ENCODE results near the gene MALAT1. TPM values are rescaled to one million over a fixed set of nuclear protein-coding genes. Genes with fewer than 3 reads are reported as not detected.

MALAT1 gene
- total and polyA plus RNA-seq, 2 of the 13 experiments (the other 11 are each of a cell fraction or from before 2014, with no cell fraction given), result 143 to 1,237 TPM

GRCh38 chr11:65498727-65498976 lies 193 bp upstream of the MALAT1 start (continued):
- TF ChIP-seq GMEB1 (CRISPR knock-in tag; IDR thresholded peaks at IDR 0.05; ENCODE audit: borderline replicate concordance) (no peak), ISX (CRISPR knock-in tag; conservative IDR thresholded peaks at IDR 0.05) (peak; percentile 85), ZNF7 (CRISPR knock-in tag; IDR thresholded peaks at IDR 0.05) (no peak), HDAC1 (CRISPR knock-in tag; IDR thresholded peaks at IDR 0.05) (peak; percentile 71), TFAP4 (IDR thresholded peaks at IDR 0.05; ENCODE audit: borderline replicate concordance, low read depth) (no peak), ZKSCAN1 (IDR thresholded peaks at IDR 0.05; ENCODE audit: low read length) (peak; percentile 2; the same call in 1 of the 2 replicates), KDM5A (IDR thresholded peaks at IDR 0.05; ENCODE audit: borderline replicate concordance, low read length) (0 out of 2 replicates have a peak, but pooled peaks have one; percentile 10), HOXA5 (CRISPR knock-in tag; IDR thresholded peaks at IDR 0.05) (0 out of 2 replicates have a peak, but pooled peaks have one; percentile 62), CREB1 (IDR thresholded peaks at IDR 0.05) (0 out of 2 replicates have a peak, but pooled peaks have one; percentile 64), CREB1 (CRISPR knock-in tag; IDR thresholded peaks at IDR 0.05) (no peak; the same call in 1 of the 2 replicates), CHD4 (IDR thresholded peaks at IDR 0.05; ENCODE audit: borderline replicate concordance, low read length) (0 out of 2 replicates have a peak, but pooled peaks have one; percentile 31), ZNF816 (CRISPR knock-in tag; IDR thresholded peaks at IDR 0.05; ENCODE audit: borderline replicate concordance) (0 out of 2 replicates have a peak, but pooled peaks have one; percentile 73), FOXJ3 (CRISPR knock-in tag; IDR thresholded peaks at IDR 0.05; ENCODE audit: borderline replicate concordance) (peak; percentile 61), NKX3-1 (CRISPR knock-in tag; IDR thresholded peaks at IDR 0.05) (peak; percentile 62; the same call in 1 of the 2 replicates), SKI (IDR thresholded peaks at IDR 0.05; ENCODE audit: partially characterized antibody) (peak; percentile 45), CBX1 (IDR thresholded peaks at IDR 0.05; ENCODE audit: low read depth) (no peak), EP300 (IDR thresholded peaks at IDR 0.05; ENCODE audit: low read depth in 2 of 2, low read length in 2 of 2) (peak in 1 of 2 experiments; percentile 47; a peak in 1 of 4 replicates), EP300 (CRISPR knock-in tag; IDR thresholded peaks at IDR 0.05; ENCODE audit: borderline replicate concordance) (no peak), ZNF629 (CRISPR knock-in tag; conservative IDR thresholded peaks at IDR 0.05) (0 out of 2 replicates have a peak, but pooled peaks have one; percentile 8), ARID5B (CRISPR knock-in tag; IDR thresholded peaks at IDR 0.05) (no peak), DMAP1 (CRISPR knock-in tag; IDR thresholded peaks at IDR 0.05) (no peak), MBD4 (IDR thresholded peaks at IDR 0.05; ENCODE audit: borderline replicate concordance, low read length) (0 out of 2 replicates have a peak, but pooled peaks have one; percentile 49), ZNF766 (CRISPR knock-in tag; IDR thresholded peaks at IDR 0.05; ENCODE audit: borderline replicate concordance) (0 out of 2 replicates have a peak, but pooled peaks have one; percentile 24), NCOR1 (IDR thresholded peaks at IDR 0.05; ENCODE audit: borderline replicate concordance, low read length) (peak; percentile 57; the same call in 1 of the 2 replicates), ZFP90 (CRISPR knock-in tag; IDR thresholded peaks at IDR 0.05; ENCODE audit: borderline replicate concordance) (peak; percentile 46; the same call in 1 of the 2 replicates), ZNF740 (CRISPR knock-in tag; IDR thresholded peaks at IDR 0.05) (peak; percentile 22)

Data from HepG2 (cell line).